Measurements from ENCODE around the gene ZNF398.

The ZNF398 gene

GRCh38 chr7:149153346-149153745 is 6.1 kb downstream of the ZNF398 start:
- no peak for DNase-seq

GRCh38 chr7:149154056-149154455 is 6.8 kb downstream of the ZNF398 start:
- DNase-seq = no peak

DNA sequence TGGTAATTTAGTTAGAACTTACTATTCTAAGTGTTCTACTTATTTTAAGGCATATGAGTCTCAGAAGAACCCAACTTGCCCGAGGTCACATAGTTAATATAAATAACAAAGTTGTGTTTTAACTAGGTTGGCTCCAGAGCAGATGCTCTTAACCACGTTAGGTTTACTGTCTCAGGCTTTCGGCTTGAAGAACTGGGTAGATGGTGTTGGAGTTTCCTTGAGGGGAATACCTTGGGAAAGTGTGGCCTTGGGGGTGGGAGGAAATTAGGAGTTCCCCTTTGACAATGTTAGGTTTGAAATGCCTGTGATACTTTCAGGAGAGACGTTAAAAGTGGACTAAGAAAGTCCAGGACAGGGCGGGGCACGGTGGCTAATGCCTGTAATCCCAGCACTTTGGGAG is 9.6 kb downstream of the ZNF398 start:
- no peak for DNase-seq

- peak; percentile 23 for DNase-seq
Observed at GRCh38 chr7:149161241-149161848, 14.1 kb downstream of the ZNF398 start.

- DNase-seq = no peak
Observed at GRCh38 chr7:149166142-149166541, 18.9 kb downstream of the ZNF398 start.

GRCh38 chr7:149166630-149167352 is 19.5 kb downstream of the ZNF398 start:
- DNase-seq = no peak

DNA sequence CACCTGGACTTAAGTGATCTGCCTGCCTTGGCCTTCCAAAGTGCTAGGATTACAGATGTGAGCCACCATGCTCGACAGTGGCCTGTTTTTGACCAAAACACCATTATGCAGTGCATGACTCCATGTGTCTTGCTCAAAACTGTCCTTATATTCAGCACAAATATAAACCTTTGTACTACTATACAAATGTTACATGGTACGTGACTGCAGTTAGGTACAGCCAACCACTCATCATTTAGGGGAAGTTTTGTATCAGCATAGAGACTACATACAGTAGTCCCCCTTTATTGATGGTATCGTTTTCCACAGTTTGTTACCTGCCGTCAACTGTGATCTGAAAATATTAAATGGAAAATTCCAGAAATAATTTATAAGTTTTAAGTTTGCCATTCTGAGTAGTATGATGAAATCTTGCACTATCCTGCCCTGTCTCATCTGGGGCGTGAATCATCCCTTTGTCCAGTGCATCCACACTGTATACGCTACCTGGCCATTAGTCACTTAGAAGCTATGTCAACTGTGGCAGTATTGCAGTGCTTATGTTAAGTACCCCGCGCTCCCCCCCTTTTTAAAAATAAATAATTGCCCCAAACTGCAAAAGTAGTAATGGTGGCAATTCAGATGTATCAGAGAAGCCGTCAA is 24.8 kb downstream of the ZNF398 start:
- no peak for DNase-seq

- DNase-seq = no peak
Observed at GRCh38 chr7:149172534-149172920, 25.3 kb downstream of the ZNF398 start.

DNA sequence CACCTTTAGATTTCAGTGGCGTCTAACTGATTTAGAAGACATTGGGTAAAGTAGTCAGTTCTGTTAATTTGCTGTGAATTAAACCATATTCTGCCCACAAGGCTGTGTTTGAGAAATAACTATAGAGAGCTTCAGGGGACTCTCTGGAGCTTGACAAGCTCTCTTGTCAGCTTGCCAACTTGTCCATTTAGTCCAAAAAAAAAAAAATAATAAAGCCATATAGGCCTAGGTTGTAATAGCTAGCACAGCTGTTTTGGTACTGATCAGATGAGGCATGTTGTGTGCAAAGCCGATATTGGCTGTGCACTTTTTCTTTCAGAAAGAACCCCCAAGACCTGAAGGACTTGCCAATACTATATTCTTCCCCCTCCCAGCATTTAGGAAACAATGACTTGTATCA is 27.9 kb downstream of the ZNF398 start:
- DNase-seq = no peak

GRCh38 chr7:149179241-149179640 is 32.0 kb downstream of the ZNF398 start:
- DNase-seq = no peak

GRCh38 chr7:149180722-149181449 is 33.6 kb downstream of the ZNF398 start:
- DNase-seq = no peak

DNA sequence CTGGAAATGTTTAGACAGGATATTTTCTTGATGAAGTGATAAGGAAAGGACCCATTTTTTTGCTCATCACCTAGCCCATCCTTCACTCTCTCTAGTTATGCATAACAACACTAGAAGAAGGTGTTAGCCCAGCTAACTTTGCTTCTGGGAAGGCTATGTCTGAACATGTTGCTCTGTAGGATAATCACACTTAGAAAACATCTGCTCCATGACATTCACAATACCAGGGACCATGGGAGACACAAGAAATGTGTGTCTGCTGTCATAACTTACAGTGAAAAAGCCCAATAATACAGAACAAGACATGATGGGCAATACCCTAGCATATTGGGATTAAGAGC is 34.2 kb downstream of the ZNF398 start:
- DNase-seq = no peak

- DNase-seq = no peak
Observed at GRCh38 chr7:149184274-149184673, 37.0 kb downstream of the ZNF398 start.

DNA sequence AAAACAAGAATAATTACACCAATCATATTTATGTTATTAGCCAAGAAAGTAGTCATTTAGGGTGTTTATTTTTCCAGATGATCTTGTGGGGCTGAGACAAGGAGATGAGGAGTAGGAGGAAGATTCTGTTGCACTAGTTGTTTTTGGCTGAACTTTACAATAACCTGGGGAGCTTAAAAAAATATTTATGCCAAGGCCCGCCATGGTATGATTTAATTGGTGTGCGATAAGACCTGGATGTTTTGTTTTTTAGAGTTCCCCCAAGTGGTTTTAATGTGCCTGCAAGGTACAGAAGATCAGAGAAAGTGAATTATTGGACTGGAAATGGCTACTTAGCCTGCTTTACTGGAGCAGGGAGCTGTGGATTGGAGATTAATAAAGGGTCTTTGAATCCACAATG is 41.0 kb downstream of the ZNF398 start:
- DNase-seq = no peak

DNA sequence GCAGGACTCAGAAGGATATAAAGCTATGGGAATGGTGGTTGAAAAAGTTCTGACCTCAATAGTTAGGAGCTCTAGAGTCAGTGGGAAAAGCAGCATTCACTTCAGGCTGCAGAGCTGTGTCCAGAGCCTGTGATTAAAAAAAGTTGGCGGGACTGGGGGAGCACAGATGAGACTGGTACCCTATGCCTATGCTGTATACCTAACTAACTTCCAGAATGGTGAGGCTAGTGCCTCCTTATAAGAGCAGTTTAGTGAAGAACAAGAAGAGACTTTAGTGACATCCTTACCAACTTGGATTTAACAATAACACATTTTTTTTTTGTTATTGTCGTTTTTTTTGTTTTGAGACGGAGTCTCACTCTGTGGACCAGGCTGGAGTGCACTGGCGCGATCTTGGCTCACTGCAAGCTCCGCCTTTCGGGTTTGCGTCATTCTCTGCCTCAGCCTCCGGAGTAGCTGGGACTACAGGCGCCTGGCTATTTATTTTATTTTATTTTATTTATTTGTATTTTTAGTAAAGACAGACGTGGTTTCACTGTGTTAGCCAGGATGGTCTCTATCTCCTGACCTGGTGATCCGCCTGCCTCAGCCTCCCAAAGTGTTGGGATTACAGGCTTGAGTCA is 41.5 kb downstream of the ZNF398 start:
- DNase-seq = no peak

DNA sequence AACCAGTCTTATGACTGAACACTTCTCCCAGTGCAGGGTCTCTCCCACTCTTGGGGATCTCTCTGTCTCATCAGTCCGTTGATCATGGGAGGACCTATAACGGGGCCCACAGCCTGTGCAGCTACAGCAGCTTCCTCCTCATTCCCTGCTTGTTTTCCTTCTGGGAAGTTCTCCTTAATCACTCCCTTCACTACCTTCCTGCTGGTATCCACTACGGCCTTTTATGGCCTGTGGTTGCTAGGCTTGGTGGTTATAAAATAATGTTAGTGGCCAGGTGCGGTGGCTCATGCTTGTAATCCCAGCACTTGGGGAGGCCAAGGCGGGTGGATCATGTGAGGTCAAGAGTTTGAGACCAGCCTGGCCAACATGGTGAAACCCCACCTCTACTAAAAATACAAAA is 44.6 kb downstream of the ZNF398 start:
- DNase-seq = no peak

DNA sequence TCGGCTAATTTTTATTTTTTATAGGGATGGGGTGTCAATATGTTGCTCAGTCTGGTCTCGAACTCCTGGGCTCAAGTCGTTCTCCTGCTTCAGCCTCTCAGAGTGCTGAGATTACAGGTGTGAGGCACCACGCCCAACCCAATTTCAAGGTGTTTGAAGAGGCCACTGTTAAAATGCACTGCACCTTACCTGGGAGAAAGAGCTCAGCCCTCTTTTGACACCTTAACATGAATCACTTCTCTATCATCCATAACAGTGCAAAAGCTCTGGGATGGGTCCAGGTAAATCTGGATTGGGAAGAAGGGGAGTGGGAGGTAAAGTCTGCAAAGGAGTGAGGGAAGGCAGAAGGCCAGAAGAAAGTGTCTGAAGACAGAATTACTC is 47.5 kb downstream of the ZNF398 start:
- no peak for DNase-seq

- DNase-seq = peak; percentile 90
Observed at GRCh38 chr7:149195180-149196150, 48.2 kb downstream of the ZNF398 start, which contains the start of gene ZNF282. TSS of gene ZNF282 (plus strand) at chr7:149195546. CDS start at chr7:149195590, 44 bp downstream.

DNA sequence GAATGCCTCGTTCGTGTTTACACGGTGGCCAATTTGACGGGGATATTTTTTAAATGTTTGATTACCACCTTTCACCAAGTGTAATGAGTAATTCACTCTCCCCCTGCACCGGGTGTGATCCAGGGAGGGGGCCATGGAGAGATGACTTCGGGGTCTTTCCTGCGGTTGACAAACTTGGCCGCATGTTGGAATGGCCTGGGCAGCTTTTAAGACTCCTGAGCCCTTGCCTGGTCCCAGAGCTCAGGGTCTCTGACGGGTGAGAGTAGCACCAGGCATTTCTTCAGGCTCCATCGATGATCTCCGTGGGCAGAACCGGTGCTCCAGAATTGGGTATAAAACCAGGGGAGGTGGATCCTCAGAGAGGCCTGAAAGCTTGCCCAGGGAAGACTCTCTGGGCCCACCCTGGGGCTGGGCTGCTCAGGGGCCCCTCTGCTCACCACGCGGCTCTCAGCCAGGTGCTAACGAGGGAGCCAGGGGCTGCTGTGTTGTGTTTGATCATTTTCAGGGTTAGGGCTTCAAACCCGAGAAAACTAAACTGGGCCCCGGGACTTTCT is 49.0 kb downstream of the ZNF398 start:
- peak; percentile 2 for DNase-seq

GRCh38 chr7:149196705-149197171 is 49.5 kb downstream of the ZNF398 start:
- DNase-seq = peak; percentile 2

DNA sequence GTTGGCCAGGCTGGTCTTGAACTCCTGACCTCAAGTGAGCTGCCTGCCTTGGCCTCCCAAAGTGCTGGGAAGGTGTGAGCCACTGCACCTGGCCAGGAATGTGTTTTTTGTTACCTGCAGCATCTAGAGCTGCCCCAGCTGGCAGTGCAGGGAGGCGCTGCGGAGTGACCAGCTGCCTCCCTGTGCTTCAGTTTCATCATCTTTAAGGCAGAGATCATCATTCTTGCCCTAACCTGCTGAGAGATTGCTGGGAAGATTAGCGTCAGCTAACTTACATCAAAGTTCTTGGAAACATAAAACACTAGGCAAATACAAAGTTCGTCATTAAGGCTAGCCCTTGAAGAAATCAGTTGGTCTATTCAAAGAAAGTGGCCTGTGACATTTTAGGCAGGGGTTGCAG is 50.4 kb downstream of the ZNF398 start:
- no peak for DNase-seq
